Right atrium auricular region (tissue), 2 donors: Measurements from ENCODE around the gene NFIL3. TPM values are rescaled to one million over a fixed set of nuclear protein-coding genes. Genes with fewer than 3 reads are reported as not detected.

Experiments used
- DNase-seq: peaks from one replicate; pipeline ENCODE4 v3.0.0-alpha.2; 2019; ENCODE audit warnings: low spot score
- H3K27ac ChIP-seq, 2 donors: fragments of 200-600 bp; sonication (generic); 1 replicate in 1 of 2; 2 replicates in 1 of 2; pipeline ENCODE4 v1.5.1; 2016 to 2019
- H3K27me3 ChIP-seq, 2 donors: fragments of 200-600 bp; sonication (generic); one replicate each; pipeline versions ENCODE4 v1.5.1 to v1.6.0; 2017 to 2019
- H3K36me3 ChIP-seq: fragments of 200-600 bp; sonication (generic); one replicate; pipeline ENCODE4 v1.5.1; 2016
- H3K4me1 ChIP-seq, 2 donors: fragments of 200-600 bp; sonication (generic); one replicate each; pipeline versions ENCODE4 v1.5.1 to v1.6.0; 2017 to 2019
- H3K4me3 ChIP-seq, 2 donors: fragments of 200-600 bp; sonication (generic); 1 replicate in 1 of 2; 2 replicates in 1 of 2; pipeline ENCODE4 v1.5.1; 2017 to 2019; ENCODE audit warnings: mild to moderate bottlenecking in 1 of 2, moderate library complexity in 1 of 2
- H3K9me3 ChIP-seq, 2 donors: fragments of 200-600 bp; sonication (generic); one replicate each; pipeline ENCODE4 v1.5.1; 2019
- total RNA-seq, 2 donors: library from RNA; depleted of rRNA; stranded (reverse); fragments of >200 nt; gene quantifications; one replicate each; pipeline ENCODE4 v1.1.0, GENCODE V29; 2016
- TF ChIP-seq, protein P1 (sequence below), 2 donors: fragments of 200-600 bp; sonication (generic); IDR thresholded peaks; one replicate each; pipeline ENCODE4 v1.5.1; 2019; ENCODE audit warnings: antibody characterized with exemption in 2 of 2

Gene NFIL3
- total RNA-seq, 2 donors from 2014 or later = 21.2 to 25.5 TPM

DNA sequence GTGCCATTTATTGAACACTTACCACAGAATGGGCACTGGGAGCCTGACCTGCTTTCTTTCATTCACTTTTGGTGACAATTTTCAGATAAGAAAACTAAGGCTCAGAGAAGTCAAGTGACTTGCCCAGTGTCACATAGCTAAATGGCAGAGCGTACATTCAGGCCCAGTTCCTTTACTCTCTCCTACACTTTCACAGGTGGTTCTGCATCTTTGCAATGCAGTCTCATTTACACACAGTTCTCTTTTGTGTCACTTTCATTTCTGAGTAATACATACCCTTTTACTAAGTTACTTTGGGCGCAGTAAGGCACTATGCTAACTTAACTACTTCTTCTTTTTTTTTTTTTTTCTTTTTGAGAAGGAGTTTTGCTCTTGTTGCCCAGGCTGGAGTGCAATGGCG, 8.3 kb downstream of the NFIL3 start:
- DNase-seq = no peak
- H3K4me1 ChIP-seq = peaks cover 0 to 20% of the 10 kb centered on the region in 2 donors
- H3K27ac ChIP-seq = no peak overlapping the region
- H3K27me3 ChIP-seq = no peaks in the 10 kb centered on the region
- no peaks in the 10 kb centered on the region for H3K9me3 ChIP-seq
- H3K36me3 ChIP-seq = peaks cover 5% of the 10 kb centered on the region
- no peak overlapping the region for H3K4me3 ChIP-seq
- TF ChIP-seq, protein P1, sequence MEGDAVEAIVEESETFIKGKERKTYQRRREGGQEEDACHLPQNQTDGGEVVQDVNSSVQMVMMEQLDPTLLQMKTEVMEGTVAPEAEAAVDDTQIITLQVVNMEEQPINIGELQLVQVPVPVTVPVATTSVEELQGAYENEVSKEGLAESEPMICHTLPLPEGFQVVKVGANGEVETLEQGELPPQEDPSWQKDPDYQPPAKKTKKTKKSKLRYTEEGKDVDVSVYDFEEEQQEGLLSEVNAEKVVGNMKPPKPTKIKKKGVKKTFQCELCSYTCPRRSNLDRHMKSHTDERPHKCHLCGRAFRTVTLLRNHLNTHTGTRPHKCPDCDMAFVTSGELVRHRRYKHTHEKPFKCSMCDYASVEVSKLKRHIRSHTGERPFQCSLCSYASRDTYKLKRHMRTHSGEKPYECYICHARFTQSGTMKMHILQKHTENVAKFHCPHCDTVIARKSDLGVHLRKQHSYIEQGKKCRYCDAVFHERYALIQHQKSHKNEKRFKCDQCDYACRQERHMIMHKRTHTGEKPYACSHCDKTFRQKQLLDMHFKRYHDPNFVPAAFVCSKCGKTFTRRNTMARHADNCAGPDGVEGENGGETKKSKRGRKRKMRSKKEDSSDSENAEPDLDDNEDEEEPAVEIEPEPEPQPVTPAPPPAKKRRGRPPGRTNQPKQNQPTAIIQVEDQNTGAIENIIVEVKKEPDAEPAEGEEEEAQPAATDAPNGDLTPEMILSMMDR (IDR thresholded peaks at IDR 0.05) = no peak

DNA sequence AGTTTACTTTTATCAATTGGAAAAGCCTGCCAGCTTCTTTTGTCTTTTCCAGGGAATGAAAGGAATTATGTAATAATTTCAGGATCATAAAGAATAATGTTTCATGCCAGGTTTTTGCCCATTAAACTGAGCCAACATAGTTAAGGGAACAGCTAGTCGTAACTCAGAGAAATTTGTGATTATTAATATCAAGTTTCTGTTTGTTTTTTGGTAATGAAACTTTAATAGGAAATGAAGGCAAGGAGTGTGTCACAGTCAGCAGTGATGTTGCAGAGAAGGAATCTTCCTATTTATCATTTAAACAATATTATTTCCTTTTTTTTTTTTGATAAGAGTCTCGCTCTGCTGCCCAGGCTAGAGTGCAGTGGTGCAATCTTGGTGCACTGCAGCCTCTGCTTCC, 10.7 kb downstream of the NFIL3 start:
- TF ChIP-seq, protein P1 (IDR thresholded peaks at IDR 0.05) = no peak
- no peaks in the 10 kb centered on the region for H3K27me3 ChIP-seq
- no peaks in the 10 kb centered on the region for H3K9me3 ChIP-seq
- no peaks in the 10 kb centered on the region for H3K4me1 ChIP-seq
- H3K27ac ChIP-seq = no peak overlapping the region
- H3K4me3 ChIP-seq = no peak overlapping the region
- peaks cover 21% of the 10 kb centered on the region for H3K36me3 ChIP-seq
- DNase-seq = no peak

DNA sequence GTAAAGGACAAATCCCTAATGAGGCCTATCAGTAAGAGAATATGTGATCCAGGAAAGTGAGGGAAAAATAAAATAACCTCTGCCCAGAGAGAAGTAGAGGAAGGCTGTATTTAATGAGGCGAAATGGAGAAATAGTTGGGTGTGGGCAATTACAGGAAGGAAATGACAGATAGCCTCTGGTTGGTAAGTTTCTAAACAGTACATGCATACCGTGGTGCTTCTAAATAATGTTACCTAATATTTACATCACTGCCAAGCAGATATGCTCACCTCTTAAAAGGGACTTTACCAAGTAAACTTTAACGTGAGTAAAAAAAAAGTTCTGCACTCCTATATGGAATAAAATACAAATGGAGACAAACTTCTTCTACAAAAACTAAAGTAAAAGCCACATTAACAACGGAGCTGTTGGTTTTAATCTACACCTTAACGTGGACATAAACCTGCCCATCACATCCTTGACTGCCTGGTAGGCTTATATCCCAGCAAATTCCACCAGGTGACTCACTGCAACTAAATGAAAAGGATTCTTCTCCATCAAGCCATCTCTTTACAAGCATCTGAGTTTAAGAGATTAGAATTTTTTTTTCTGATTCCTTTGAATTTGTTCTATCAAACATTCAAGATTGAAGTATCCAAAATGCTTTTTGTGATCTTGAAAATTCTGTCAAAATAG, 12.4 kb downstream of the NFIL3 start:
- no peaks in the 10 kb centered on the region for H3K4me1 ChIP-seq
- TF ChIP-seq, protein P1 (IDR thresholded peaks at IDR 0.05) = no peak
- H3K27ac ChIP-seq = no peak overlapping the region
- H3K36me3 ChIP-seq = peaks cover 21% of the 10 kb centered on the region
- no peaks in the 10 kb centered on the region for H3K27me3 ChIP-seq
- H3K4me3 ChIP-seq = no peak overlapping the region
- H3K9me3 ChIP-seq = no peaks in the 10 kb centered on the region
- no peak for DNase-seq

DNA sequence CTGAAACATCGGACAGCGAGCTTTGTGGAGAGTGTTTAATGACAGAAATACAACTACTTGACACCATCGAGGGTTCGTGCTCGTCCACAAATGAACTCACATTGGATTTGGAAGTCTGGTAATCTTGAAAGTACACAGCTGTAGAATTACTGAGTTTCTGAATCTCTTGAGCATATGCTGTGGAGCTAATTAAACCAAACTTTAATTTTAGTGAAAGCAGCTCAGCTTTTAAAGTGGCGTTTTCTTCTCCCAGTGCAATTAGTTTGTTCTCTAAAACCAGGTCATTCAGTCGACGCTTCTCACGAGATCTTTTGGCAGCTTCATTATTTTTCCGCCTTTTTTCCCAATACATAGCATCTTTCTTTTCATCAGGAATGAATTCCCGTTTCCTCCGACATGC, 13.5 kb downstream of the NFIL3 start:
- peaks cover 21% of the 10 kb centered on the region for H3K36me3 ChIP-seq
- DNase-seq = no peak
- no peak overlapping the region for H3K27ac ChIP-seq
- no peaks in the 10 kb centered on the region for H3K9me3 ChIP-seq
- H3K4me3 ChIP-seq = no peak overlapping the region
- TF ChIP-seq, protein P1 (IDR thresholded peaks at IDR 0.05) = no peak
- H3K27me3 ChIP-seq = no peaks in the 10 kb centered on the region
- no peaks in the 10 kb centered on the region for H3K4me1 ChIP-seq

DNA sequence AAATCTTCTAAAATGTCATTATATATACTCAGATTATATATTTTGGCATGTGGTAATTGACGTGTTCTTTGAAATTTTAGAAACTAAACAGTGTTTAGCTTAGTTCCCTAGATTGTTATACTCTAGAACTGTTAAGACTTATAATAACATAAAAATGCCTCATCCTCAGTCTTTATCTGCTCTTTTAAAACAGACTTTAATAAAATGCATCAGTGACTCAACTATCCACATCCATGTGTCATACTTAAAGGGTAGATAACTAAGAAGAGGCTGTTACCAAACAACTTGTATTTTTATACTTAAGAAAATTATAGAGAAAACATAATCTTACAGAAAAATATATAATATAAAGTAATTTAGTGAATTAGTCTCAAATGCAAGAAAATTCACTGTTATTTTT, 15.2 kb downstream of the NFIL3 start:
- H3K27me3 ChIP-seq = no peaks in the 10 kb centered on the region
- no peak overlapping the region for H3K4me3 ChIP-seq
- no peaks in the 10 kb centered on the region for H3K4me1 ChIP-seq
- no peak for DNase-seq
- no peak overlapping the region for H3K27ac ChIP-seq
- peaks cover 21% of the 10 kb centered on the region for H3K36me3 ChIP-seq
- no peaks in the 10 kb centered on the region for H3K9me3 ChIP-seq
- TF ChIP-seq, protein P1 (IDR thresholded peaks at IDR 0.05) = no peak
